AG04449 (cell line): ENCODE measurements around the gene XPOT.

ENCODE experiments used
- CTCF ChIA-PET: fragments of 350-600 bp; formaldehyde crosslinking; extraction: SDS; loops from one replicate; lab custom pipeline; 2021; ENCODE audit warnings: antibody characterized with exemption; lab: Yijun Ruan, JAX
- POLR2A ChIA-PET: fragments of 400-600, 350-600 bp; formaldehyde crosslinking; extraction: SDS; loops from one replicate; lab custom pipeline; 2020; ENCODE audit warnings: antibody characterized with exemption, inconsistent platforms; lab: Yijun Ruan, JAX
- DNase-seq: peaks from one replicate; pipeline ENCODE4 v3.0.0-alpha.2; 2010; ENCODE audit warnings: low read depth, low spot score
- H3K4me3 ChIP-seq: 2 replicates; pipeline ENCODE4 v1.5.1; 2011; ENCODE audit warnings: low read depth, mild to moderate bottlenecking, control low read depth, low read length
- CTCF ChIP-seq: IDR thresholded peaks from one replicate; pipeline ENCODE4 v1.5.1; 2011; ENCODE audit warnings: mild to moderate bottlenecking, moderate library complexity, low read length, control low read depth, inconsistent platforms; ENCODE audit not compliant: insufficient read depth; ENCODE audit errors: missing control alignments

XPOT gene

GRCh38 chr12:64400041-64400440 lies 4.2 kb upstream of the XPOT start:
- TF ChIP-seq CTCF = no peak
- CTCF ChIA-PET = interaction anchor here (2.2 kb wide), 1 partner anchor 10 kb away, joined by 12 read pairs; the partner anchor contains the start of gene C12orf56
- POLR2A ChIA-PET = no interaction called here
- no peak for DNase-seq
- no peak overlapping the region for H3K4me3 ChIP-seq

GRCh38 chr12:64402181-64402580 lies 2.0 kb upstream of the XPOT start:
- ChIA-PET POLR2A (no interaction called here), CTCF (no interaction called here)
- no peak for DNase-seq
- H3K4me3 ChIP-seq = no peak overlapping the region
- no peak for TF ChIP-seq CTCF

GRCh38 chr12:64404470-64405256 lies 471 bp downstream of the XPOT start:
- H3K4me3 ChIP-seq = peak overlapping the region; percentile 98
- TF ChIP-seq CTCF = no peak
- POLR2A ChIA-PET = interaction anchor here (1.0 kb wide), 1 partner anchor 9 kb away, joined by 4 read pairs; no protein-coding TSS in a partner anchor
- DNase-seq = peak; percentile 47
- CTCF ChIA-PET = no interaction called here

- H3K4me3 ChIP-seq = no peak overlapping the region
- POLR2A ChIA-PET = interaction anchor here (0.6 to 0.7 kb wide), 2 partner anchors 25 to 66 kb away, joined by 3 to 4 read pairs; no protein-coding TSS in a partner anchor
- DNase-seq = no peak
- CTCF ChIA-PET = no interaction called here
- no peak for TF ChIP-seq CTCF
These were observed 3.4 kb downstream of the XPOT start for GRCh38 chr12:64407342-64408223.

- no peak overlapping the region for H3K4me3 ChIP-seq
- no peak for DNase-seq
- ChIA-PET POLR2A (no interaction called here), CTCF (interaction anchor here (1.3 kb wide), 1 partner anchor 11 kb away, joined by 3 read pairs; no protein-coding TSS in a partner anchor)
- TF ChIP-seq CTCF = no peak
These were observed 7.2 kb downstream of the XPOT start for GRCh38 chr12:64411427-64411826.
